WTC11 (cell line): Measurements from ENCODE around the gene RPRD1A.

ENCODE experiments used
- ESRRA ChIP-seq: sonication (generic); formaldehyde crosslinking; IDR thresholded peaks from 2 replicates; pipeline ENCODE4 v1.8.1; 2022; ENCODE audit warnings: mild to moderate bottlenecking, missing genetic modification reagents, borderline replicate concordance
- FOXP1 ChIP-seq: sonication (generic); formaldehyde crosslinking; IDR thresholded peaks from 2 replicates; pipeline ENCODE4 v1.8.0; 2022; ENCODE audit warnings: missing genetic modification reagents, mild to moderate bottlenecking, moderate library complexity, borderline replicate concordance
- HMGA2 ChIP-seq: fragments of 250-450 bp; sonication (Bioruptor Pico); IDR thresholded peaks from 2 replicates; pipeline ENCODE4 v1.4.0; 2021; ENCODE audit warnings: mild to moderate bottlenecking, moderate library complexity
- JUN ChIP-seq: sonication (generic); formaldehyde crosslinking; IDR thresholded peaks from 2 replicates; pipeline ENCODE4 v1.8.0; 2023; ENCODE audit warnings: mild to moderate bottlenecking, missing genetic modification reagents
- SMAD3 ChIP-seq: sonication (generic); formaldehyde crosslinking; IDR thresholded peaks from 2 replicates; pipeline ENCODE4 v1.8.0; 2022; ENCODE audit warnings: missing genetic modification reagents, mild to moderate bottlenecking, borderline replicate concordance
- ZBTB21 ChIP-seq: sonication (generic); formaldehyde crosslinking; IDR thresholded peaks from 2 replicates; pipeline ENCODE4 v1.8.1; 2023; ENCODE audit warnings: mild to moderate bottlenecking, missing genetic modification reagents, borderline replicate concordance
- ZNF317 ChIP-seq: sonication (generic); formaldehyde crosslinking; IDR thresholded peaks from 2 replicates; pipeline ENCODE4 v1.8.1; 2023; ENCODE audit warnings: low read depth, mild to moderate bottlenecking, moderate library complexity, missing genetic modification reagents, borderline replicate concordance
- TF ChIP-seq, protein P1 (sequence below): fragments of 200-600 bp; IDR thresholded peaks from 2 replicates; pipeline ENCODE4 v1.8.0; 2022; ENCODE audit warnings: antibody characterized with exemption
- TF ChIP-seq, protein P2 (sequence below): sonication (generic); formaldehyde crosslinking; IDR thresholded peaks from 2 replicates; pipeline ENCODE4 v1.8.0; 2023; ENCODE audit warnings: missing genetic modification reagents, mild to moderate bottlenecking, borderline replicate concordance
- TF ChIP-seq, protein P3 (sequence below): sonication (generic); formaldehyde crosslinking; IDR thresholded peaks from 2 replicates; pipeline ENCODE4 v1.8.0; 2022; ENCODE audit warnings: mild to moderate bottlenecking, missing genetic modification reagents

DNA sequence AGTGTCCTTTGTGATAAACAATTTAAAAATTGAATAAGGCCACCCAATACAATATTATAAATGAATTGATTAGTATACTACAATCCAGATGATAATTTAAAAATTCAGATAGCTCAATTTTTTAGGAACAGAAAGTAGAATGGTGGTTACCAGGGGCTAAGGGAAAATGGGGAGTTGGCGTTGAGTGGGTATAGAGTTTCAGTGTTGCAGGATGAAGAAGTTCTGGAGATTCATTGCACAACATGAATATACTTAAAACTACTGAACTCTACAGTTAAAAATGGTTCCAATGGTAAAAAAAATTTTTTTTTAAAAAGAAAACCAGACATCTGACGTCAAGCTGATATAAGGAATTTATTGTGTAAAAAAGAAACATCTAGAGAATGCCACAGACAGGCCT lies 40.8 kb upstream of the RPRD1A start:
- TF ChIP-seq, protein P1, sequence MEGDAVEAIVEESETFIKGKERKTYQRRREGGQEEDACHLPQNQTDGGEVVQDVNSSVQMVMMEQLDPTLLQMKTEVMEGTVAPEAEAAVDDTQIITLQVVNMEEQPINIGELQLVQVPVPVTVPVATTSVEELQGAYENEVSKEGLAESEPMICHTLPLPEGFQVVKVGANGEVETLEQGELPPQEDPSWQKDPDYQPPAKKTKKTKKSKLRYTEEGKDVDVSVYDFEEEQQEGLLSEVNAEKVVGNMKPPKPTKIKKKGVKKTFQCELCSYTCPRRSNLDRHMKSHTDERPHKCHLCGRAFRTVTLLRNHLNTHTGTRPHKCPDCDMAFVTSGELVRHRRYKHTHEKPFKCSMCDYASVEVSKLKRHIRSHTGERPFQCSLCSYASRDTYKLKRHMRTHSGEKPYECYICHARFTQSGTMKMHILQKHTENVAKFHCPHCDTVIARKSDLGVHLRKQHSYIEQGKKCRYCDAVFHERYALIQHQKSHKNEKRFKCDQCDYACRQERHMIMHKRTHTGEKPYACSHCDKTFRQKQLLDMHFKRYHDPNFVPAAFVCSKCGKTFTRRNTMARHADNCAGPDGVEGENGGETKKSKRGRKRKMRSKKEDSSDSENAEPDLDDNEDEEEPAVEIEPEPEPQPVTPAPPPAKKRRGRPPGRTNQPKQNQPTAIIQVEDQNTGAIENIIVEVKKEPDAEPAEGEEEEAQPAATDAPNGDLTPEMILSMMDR: no peak
- TF ChIP-seq SMAD3 (CRISPR knock-in tag): no peak
- TF ChIP-seq, protein P2, sequence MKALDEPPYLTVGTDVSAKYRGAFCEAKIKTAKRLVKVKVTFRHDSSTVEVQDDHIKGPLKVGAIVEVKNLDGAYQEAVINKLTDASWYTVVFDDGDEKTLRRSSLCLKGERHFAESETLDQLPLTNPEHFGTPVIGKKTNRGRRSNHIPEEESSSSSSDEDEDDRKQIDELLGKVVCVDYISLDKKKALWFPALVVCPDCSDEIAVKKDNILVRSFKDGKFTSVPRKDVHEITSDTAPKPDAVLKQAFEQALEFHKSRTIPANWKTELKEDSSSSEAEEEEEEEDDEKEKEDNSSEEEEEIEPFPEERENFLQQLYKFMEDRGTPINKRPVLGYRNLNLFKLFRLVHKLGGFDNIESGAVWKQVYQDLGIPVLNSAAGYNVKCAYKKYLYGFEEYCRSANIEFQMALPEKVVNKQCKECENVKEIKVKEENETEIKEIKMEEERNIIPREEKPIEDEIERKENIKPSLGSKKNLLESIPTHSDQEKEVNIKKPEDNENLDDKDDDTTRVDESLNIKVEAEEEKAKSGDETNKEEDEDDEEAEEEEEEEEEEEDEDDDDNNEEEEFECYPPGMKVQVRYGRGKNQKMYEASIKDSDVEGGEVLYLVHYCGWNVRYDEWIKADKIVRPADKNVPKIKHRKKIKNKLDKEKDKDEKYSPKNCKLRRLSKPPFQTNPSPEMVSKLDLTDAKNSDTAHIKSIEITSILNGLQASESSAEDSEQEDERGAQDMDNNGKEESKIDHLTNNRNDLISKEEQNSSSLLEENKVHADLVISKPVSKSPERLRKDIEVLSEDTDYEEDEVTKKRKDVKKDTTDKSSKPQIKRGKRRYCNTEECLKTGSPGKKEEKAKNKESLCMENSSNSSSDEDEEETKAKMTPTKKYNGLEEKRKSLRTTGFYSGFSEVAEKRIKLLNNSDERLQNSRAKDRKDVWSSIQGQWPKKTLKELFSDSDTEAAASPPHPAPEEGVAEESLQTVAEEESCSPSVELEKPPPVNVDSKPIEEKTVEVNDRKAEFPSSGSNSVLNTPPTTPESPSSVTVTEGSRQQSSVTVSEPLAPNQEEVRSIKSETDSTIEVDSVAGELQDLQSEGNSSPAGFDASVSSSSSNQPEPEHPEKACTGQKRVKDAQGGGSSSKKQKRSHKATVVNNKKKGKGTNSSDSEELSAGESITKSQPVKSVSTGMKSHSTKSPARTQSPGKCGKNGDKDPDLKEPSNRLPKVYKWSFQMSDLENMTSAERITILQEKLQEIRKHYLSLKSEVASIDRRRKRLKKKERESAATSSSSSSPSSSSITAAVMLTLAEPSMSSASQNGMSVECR (CRISPR knock-in tag): no peak
- no peak for TF ChIP-seq FOXP1 (CRISPR knock-in tag)
- no peak for TF ChIP-seq JUN (CRISPR knock-in tag)
- TF ChIP-seq, protein P3, sequence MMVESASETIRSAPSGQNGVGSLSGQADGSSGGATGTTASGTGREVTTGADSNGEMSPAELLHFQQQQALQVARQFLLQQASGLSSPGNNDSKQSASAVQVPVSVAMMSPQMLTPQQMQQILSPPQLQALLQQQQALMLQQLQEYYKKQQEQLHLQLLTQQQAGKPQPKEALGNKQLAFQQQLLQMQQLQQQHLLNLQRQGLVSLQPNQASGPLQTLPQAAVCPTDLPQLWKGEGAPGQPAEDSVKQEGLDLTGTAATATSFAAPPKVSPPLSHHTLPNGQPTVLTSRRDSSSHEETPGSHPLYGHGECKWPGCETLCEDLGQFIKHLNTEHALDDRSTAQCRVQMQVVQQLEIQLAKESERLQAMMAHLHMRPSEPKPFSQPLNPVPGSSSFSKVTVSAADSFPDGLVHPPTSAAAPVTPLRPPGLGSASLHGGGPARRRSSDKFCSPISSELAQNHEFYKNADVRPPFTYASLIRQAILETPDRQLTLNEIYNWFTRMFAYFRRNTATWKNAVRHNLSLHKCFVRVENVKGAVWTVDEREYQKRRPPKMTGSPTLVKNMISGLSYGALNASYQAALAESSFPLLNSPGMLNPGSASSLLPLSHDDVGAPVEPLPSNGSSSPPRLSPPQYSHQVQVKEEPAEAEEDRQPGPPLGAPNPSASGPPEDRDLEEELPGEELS (CRISPR knock-in tag): no peak
- no peak for TF ChIP-seq HMGA2 (CRISPR knock-in tag)
- no peak for TF ChIP-seq ESRRA
- TF ChIP-seq ZBTB21 (CRISPR knock-in tag): no peak
- no peak for TF ChIP-seq ZNF317
